OCI-LY1 (cell line): Measurements from ENCODE around the gene STXBP3.

Source experiments
- H2AFZ ChIP-seq: fragments of 200-600 bp; sonication (generic), shearing (Covaris generic); 2 replicates; pipeline ENCODE4 v1.6.0; 2014; ENCODE audit warnings: antibody characterized with exemption, mild to moderate bottlenecking, low read length
- H3F3A ChIP-seq: fragments of 200-600 bp; sonication (generic), shearing (Covaris generic); 2 replicates; pipeline ENCODE4 v1.6.0; 2014; ENCODE audit warnings: mild to moderate bottlenecking, antibody characterized with exemption, low read length, moderate library complexity; ENCODE audit not compliant: insufficient read depth
- H3K27ac ChIP-seq: fragments of 200-600 bp; sonication (generic); 2 replicates; pipeline ENCODE4 v1.5.1; 2014; ENCODE audit warnings: low read length, mixed run types, mild to moderate bottlenecking, low read depth; ENCODE audit not compliant: poor library complexity, severe bottlenecking
- H3K27me3 ChIP-seq: fragments of 200-600 bp; sonication (generic); 2 replicates; pipeline ENCODE4 v1.6.0; 2014; ENCODE audit warnings: antibody characterized with exemption, mild to moderate bottlenecking, low read length, moderate library complexity; ENCODE audit not compliant: insufficient read depth
- H3K36me3 ChIP-seq: fragments of 200-600 bp; sonication (generic); 2 replicates; pipeline ENCODE4 v1.6.1; 2014; ENCODE audit warnings: mild to moderate bottlenecking, antibody characterized with exemption, low read length, moderate library complexity, mixed read lengths; ENCODE audit not compliant: insufficient read depth
- H3K4me1 ChIP-seq: fragments of 200-600 bp; sonication (generic); 2 replicates; pipeline ENCODE4 v1.5.1; 2014; ENCODE audit warnings: mild to moderate bottlenecking, low read length, moderate library complexity; ENCODE audit not compliant: insufficient read depth, severe bottlenecking
- H3K4me2 ChIP-seq: fragments of 200-600 bp; sonication (generic), shearing (Covaris generic); 2 replicates; pipeline ENCODE4 v1.6.1; 2014; ENCODE audit warnings: low read length
- H3K4me3 ChIP-seq: fragments of 200-600 bp; sonication (generic); 2 replicates; pipeline ENCODE4 v1.5.1; 2014; ENCODE audit warnings: low read length, low read depth, mild to moderate bottlenecking, mixed read lengths; ENCODE audit not compliant: poor library complexity, severe bottlenecking
- H3K79me2 ChIP-seq: fragments of 200-600 bp; shearing (Covaris generic); 2 replicates; pipeline ENCODE4 v1.6.1; 2016; ENCODE audit warnings: mixed run types, low read length, mixed read lengths; ENCODE audit not compliant: insufficient read depth
- H3K9ac ChIP-seq: fragments of 200-600 bp; sonication (generic), shearing (Covaris generic); 2 replicates; pipeline ENCODE4 v1.6.1; 2014; ENCODE audit warnings: mild to moderate bottlenecking, low read length, mixed read lengths
- H3K9me2 ChIP-seq: fragments of 200-600 bp; sonication (generic), shearing (Covaris generic); 2 replicates; pipeline ENCODE4 v1.6.1; 2014; ENCODE audit warnings: low read depth, mild to moderate bottlenecking, low read length, mixed read lengths
- H3K9me3 ChIP-seq: fragments of 200-600 bp; shearing (Covaris generic); 2 replicates; pipeline ENCODE4 v1.6.1; 2014; ENCODE audit warnings: low read length, mixed read lengths
- H4K20me1 ChIP-seq: fragments of 200-600 bp; sonication (generic), shearing (Covaris generic); 2 replicates; pipeline ENCODE4 v1.6.0; 2016; ENCODE audit warnings: mild to moderate bottlenecking, low read length; ENCODE audit not compliant: insufficient read depth
- CTCF ChIP-seq: fragments of 200-600 bp; sonication (generic), shearing (Covaris generic); IDR thresholded peaks from 2 replicates; pipeline ENCODE4 v1.5.1; 2017; ENCODE audit warnings: mild to moderate bottlenecking, antibody characterized with exemption, low read length, moderate library complexity, mixed read lengths
- EZH2 ChIP-seq: fragments of 200-600 bp; sonication (generic), shearing (Covaris generic); IDR thresholded peaks from 2 replicates; pipeline ENCODE4 v1.8.0; 2017; ENCODE audit warnings: borderline replicate concordance, mixed run types, mild to moderate bottlenecking, antibody characterized with exemption, low read length, moderate library complexity, mixed read lengths

The STXBP3 gene

GRCh38 chr1:108785264-108785663, 38.8 kb downstream of the STXBP3 start:
- Histone ChIP-seq H3K79me2 (no peaks in the 10 kb centered on the region), H3K4me3 (no peak overlapping the region), H2AFZ (no peak overlapping the region), H3K4me2 (no peak overlapping the region), H3K9me2 (no peaks in the 10 kb centered on the region), H4K20me1 (no peaks in the 10 kb centered on the region), H3K9ac (no peak overlapping the region), H3K4me1 (no peaks in the 10 kb centered on the region), H3K36me3 (peaks cover 69% of the 10 kb centered on the region), H3K27ac (no peak overlapping the region), H3K27me3 (no peaks in the 10 kb centered on the region), H3K9me3 (peaks cover 17% of the 10 kb centered on the region; the same call in 1 of the 2 replicates), H3F3A (no peaks in the 10 kb centered on the region)
- no peak for TF ChIP-seq CTCF
- no peak for TF ChIP-seq EZH2

- Histone ChIP-seq H3K27ac (no peak overlapping the region), H2AFZ (no peak overlapping the region), H3K9me2 (no peaks in the 10 kb centered on the region), H3K27me3 (no peaks in the 10 kb centered on the region), H3F3A (no peaks in the 10 kb centered on the region), H3K9ac (no peak overlapping the region), H3K4me1 (no peaks in the 10 kb centered on the region), H3K36me3 (peaks cover 68% of the 10 kb centered on the region), H4K20me1 (no peaks in the 10 kb centered on the region), H3K79me2 (no peaks in the 10 kb centered on the region), H3K4me2 (no peak overlapping the region), H3K4me3 (no peak overlapping the region), H3K9me3 (peaks cover 17% of the 10 kb centered on the region; the same call in 1 of the 2 replicates)
- TF ChIP-seq CTCF: no peak
- no peak for TF ChIP-seq EZH2
These were observed 39.4 kb downstream of the STXBP3 start for GRCh38 chr1:108785880-108786279.

- no peaks in the 10 kb centered on the region for H3F3A ChIP-seq
- TF ChIP-seq CTCF: no peak
- no peak for TF ChIP-seq EZH2
- H3K9ac ChIP-seq: no peak overlapping the region
- H3K27ac ChIP-seq: no peak overlapping the region
- H3K4me2 ChIP-seq: no peak overlapping the region
- H3K4me3 ChIP-seq: no peak overlapping the region
- H3K27me3 ChIP-seq: no peaks in the 10 kb centered on the region
- H3K36me3 ChIP-seq: peaks cover 61% of the 10 kb centered on the region
- H3K79me2 ChIP-seq: no peaks in the 10 kb centered on the region
- no peaks in the 10 kb centered on the region for H4K20me1 ChIP-seq
- no peak overlapping the region for H2AFZ ChIP-seq
- H3K4me1 ChIP-seq: no peaks in the 10 kb centered on the region
- H3K9me3 ChIP-seq: peaks cover 6% of the 10 kb centered on the region; the same call in 1 of the 2 replicates
- no peaks in the 10 kb centered on the region for H3K9me2 ChIP-seq
These were observed 45.3 kb downstream of the STXBP3 start for GRCh38 chr1:108791790-108792189.
